HG03060 (cell line): ENCODE measurements around the gene CACNG8.

ENCODE experiments used
- ATAC-seq: cut with Tn5 transposase; IDR thresholded peaks from one replicate; pipeline ENCODE4 v1.9.1; 2021; ENCODE audit warnings: low read depth, moderate number of reproducible peaks; ENCODE audit not compliant: unreplicated experiment

Gene CACNG8

GRCh38 chr19:53961523-53962356 is 997 bp upstream of the CACNG8 start:
- no peak for ATAC-seq

GRCh38 chr19:53965091-53965490 is 2.4 kb downstream of the CACNG8 start:
- ATAC-seq = no peak

GRCh38 chr19:53966931-53967330 is 4.2 kb downstream of the CACNG8 start:
- ATAC-seq = no peak

- ATAC-seq = no peak
Observed at GRCh38 chr19:53969366-53969765, 6.6 kb downstream of the CACNG8 start.

GRCh38 chr19:53971673-53972072 is 8.9 kb downstream of the CACNG8 start:
- no peak for ATAC-seq

- ATAC-seq = no peak
Observed at GRCh38 chr19:53977429-53977990, 14.8 kb downstream of the CACNG8 start.

GRCh38 chr19:53977991-53978731 is 15.4 kb downstream of the CACNG8 start:
- no peak for ATAC-seq

- ATAC-seq = no peak
Observed at GRCh38 chr19:53978975-53979801, 16.5 kb downstream of the CACNG8 start.

GRCh38 chr19:53980539-53981375 is 18.0 kb downstream of the CACNG8 start:
- ATAC-seq = no peak

GRCh38 chr19:53981376-53981951 is 18.7 kb downstream of the CACNG8 start:
- no peak for ATAC-seq

GRCh38 chr19:53982001-53982451 is 19.3 kb downstream of the CACNG8 start:
- no peak for ATAC-seq

GRCh38 chr19:53982611-53983010 is 19.9 kb downstream of the CACNG8 start:
- no peak for ATAC-seq

- no peak for ATAC-seq
Observed at GRCh38 chr19:53983457-53984289, 20.9 kb downstream of the CACNG8 start.

- ATAC-seq = no peak
Observed at GRCh38 chr19:53985863-53986262, 23.1 kb downstream of the CACNG8 start.

- no peak for ATAC-seq
Observed at GRCh38 chr19:53988981-53989380, 26.2 kb downstream of the CACNG8 start.

GRCh38 chr19:53989600-53990533 is 27.1 kb downstream of the CACNG8 start:
- ATAC-seq = no peak
